GM21526 (cell line): ENCODE results near the gene CACNB3.
A peak's percentile ranks its signal among the peaks of the same experiment; 100 is the strongest.
"Not testable (repeated sequence)": the region's sequence is repeated elsewhere in the genome, so short reads cannot be mapped to it uniquely, and the experiment has no call there.

ENCODE experiments used
- ATAC-seq: cut with Tn5 transposase; IDR thresholded peaks from one replicate; pipeline ENCODE4 v1.9.1; 2021; ENCODE audit warnings: moderate library complexity; ENCODE audit not compliant: unreplicated experiment, low FRiP score

Gene CACNB3

DNA sequence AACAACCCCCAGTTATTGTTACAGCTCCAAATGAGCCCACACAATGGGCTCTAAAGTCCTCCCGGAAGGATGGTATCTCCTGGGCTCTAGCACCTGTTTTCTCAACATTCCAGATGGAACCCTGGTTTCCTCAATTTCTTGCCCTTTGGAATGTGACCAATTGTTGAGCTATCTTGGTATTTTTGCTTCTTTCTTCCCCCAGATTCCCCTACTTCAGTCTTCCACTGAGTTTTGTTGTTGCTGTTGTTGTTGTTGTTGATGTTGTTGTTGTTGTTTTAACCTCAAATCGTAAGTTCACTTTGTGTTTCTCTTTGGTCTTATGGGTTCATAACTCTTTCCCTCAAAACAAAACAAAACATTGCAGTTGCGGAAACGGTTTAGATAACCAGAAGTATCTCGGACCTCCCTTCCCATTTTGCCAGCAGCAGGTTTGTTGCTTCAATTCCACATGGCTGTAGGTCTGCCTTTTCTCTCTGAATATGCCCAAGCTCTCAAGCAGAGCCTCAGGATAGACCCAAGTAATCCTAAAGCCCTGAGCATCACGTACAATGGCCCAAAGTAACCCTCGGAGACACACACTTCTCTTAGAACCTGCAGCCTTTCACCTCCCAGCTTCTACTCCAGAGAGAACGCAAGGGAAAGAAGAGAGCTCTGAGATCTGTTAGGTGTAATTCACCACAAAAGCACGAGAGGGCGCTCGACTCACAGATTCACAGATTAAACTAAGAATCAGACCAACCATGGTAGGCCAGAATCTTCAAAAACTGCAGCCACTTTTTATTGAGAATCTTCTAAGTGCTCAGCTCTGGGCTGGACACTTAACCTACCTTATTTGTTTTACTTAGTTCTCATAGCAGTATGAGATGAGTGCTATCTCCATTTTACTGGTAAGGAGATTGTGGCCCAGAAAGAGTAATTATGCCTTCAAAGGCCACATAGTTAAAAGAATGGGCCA lies 34.7 kb downstream of the CACNB3 start:
- ATAC-seq = no peak

DNA sequence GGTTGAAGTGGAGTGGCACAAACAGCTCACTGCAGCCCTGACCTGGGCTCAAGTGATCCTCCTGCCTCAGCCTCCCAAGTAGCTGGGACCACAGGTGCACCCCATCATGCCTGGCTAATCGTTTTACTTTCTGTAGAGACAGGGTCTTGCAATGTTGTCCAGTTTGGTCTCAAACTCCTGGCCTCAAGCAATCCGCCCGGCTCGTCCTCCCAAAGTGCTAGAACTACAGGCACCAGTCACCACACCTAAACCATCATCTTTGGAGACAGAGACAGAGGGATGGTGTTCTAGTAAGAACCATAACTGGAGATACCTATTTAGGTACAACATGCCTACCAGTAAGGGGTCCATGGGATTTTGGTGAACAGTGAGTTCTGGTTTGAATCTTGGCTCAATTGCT lies 36.2 kb downstream of the CACNB3 start:
- ATAC-seq = no peak

DNA sequence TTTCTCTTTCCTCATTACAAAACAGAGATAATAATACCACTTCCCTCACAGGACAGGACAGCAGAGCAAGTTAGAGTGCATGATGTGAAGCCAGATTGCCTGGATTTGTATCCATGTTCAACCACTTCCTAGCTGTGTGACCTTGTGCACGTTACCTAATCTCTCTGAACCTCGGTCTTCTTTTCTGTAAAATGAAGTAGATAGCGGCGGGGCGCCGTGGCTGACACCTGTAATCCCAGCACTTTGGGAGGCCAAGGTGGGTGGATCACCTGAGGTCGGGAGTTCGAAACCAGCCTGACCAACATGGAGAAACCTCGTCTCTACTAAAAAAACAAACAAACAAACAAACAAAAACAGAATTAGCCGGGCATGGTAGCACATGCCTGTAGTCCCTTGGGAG lies 36.6 kb downstream of the CACNB3 start:
- ATAC-seq = not testable (repeated sequence)

GRCh38 chr12:48856379-48856778 lies 38.1 kb downstream of the CACNB3 start:
- no peak for ATAC-seq

- no peak for ATAC-seq
Observed at GRCh38 chr12:48857278-48857994, 39.1 kb downstream of the CACNB3 start.

DNA sequence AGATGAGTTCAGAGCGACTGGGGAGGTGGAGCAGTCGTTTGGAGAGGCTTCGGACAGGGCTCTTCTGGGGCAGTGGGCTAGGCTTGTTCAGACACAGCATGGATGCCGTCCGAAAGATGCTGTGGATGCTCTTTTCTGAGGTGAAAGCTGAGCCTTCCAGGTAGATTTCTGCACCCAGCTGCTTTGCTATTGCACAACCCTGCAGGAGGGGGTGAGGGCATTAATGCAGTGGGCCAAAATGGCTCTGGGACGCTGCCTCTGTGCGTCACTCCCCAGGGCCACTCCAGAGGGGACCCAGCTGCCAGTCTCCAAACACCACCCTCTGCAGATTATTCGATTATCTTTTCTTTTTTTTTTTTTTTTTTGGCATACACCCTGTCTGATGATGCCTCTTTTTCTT lies 39.7 kb downstream of the CACNB3 start:
- no peak for ATAC-seq

- no peak for ATAC-seq
Observed at GRCh38 chr12:48859607-48860006, 41.3 kb downstream of the CACNB3 start.

- not testable (repeated sequence) for ATAC-seq
Observed at GRCh38 chr12:48860236-48860635, 41.9 kb downstream of the CACNB3 start.

- ATAC-seq = no peak
Observed at GRCh38 chr12:48861111-48861510, 42.8 kb downstream of the CACNB3 start.

- ATAC-seq = no peak
Observed at GRCh38 chr12:48862760-48863159, 44.5 kb downstream of the CACNB3 start.

DNA sequence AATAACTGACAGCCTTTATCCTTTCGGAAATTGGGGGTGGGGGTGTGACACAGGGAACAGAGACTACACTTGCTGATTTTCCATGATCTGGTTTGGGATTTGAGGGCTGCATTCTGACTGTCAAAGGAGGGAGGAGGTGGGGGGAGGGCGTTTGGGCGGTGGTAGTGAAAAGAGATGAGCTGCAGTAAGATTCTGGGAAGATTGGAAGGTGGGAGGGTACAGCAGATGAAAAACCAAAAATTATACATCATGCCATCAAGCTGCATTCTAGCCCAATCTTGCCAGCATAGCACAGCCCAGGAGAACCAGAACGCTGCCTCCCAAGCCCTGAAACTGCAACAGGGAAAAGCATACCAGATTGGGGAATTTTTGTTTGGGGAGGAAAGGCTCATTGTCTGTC lies 45.0 kb downstream of the CACNB3 start:
- no peak for ATAC-seq

DNA sequence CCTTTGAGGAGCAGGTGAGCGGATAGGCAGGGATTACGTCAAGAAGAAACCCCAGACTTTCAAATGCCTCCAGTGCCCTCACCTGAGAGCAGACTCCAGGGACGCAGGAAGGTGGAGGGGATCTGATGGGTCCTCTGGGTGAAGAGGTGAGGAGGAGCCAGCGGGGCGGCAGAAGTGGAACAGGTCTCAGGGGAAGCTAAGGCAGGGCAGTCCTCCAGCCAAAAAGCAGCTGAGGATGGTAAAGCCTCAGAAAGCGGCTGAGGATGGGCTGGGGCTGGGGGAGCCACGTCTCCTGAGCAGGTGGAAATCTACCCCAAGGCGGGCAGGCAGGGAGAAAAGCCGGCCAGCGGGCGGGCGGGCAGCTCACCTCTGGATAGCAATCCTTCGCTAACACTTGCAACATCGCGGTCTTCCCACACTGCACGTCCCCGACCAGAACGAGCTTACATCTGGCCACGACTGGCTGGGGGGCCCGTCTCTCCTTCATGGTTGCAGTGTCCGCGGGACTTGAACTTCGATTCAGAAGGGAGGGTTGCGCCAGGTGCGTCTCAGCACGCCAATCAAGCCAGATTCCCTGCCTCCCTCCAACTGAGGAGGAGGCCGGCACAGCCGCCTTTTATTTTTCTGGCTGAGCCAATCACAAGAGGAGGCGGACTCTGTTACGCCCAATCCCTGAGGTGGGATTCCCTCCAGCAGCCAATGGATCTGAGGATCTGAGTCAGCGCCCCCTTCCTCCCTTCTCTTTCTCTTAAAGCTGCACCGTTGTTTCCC lies 47.2 kb downstream of the CACNB3 start, which contains the start of gene RND1:
Gene RND1 (minus strand): TSS at position 590 of the 771 bp plus-strand sequence. CDS start 103 bp downstream, at position 487.
- peak; percentile 90 for ATAC-seq

DNA sequence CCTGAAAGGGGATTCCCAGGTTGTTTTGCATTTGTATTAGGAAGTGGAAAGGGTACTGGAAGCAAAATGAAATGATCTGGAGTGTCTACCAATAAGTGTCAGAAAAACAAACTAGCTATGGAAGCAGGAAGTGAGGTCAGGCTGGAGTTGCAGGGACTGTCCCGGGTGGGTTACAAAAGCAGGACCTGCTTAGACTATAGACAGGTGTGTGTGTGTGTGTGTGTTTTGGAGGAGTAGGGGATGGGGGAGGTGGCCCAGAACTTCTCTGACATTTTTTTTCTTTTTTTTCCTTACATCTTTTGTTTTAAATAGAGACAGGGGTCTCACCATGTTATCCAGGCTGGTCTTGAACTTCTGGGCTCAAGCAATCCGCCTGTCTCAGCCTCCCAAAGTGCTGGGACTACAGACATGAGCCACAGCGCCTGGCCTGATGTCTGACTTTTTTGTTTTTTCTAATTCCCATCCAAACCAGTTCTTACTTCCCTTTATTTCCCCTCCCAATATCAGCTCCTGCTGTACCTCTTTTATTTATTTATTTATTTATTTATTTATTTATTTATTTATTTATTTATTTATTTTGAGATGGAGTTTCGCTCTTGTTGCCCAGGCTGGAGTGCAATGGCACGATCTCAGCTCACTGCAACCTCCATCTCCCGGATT lies 47.9 kb downstream of the CACNB3 start:
- peak; percentile 43 for ATAC-seq

- ATAC-seq = no peak
Observed at GRCh38 chr12:48868451-48868850, 50.2 kb downstream of the CACNB3 start.

DNA sequence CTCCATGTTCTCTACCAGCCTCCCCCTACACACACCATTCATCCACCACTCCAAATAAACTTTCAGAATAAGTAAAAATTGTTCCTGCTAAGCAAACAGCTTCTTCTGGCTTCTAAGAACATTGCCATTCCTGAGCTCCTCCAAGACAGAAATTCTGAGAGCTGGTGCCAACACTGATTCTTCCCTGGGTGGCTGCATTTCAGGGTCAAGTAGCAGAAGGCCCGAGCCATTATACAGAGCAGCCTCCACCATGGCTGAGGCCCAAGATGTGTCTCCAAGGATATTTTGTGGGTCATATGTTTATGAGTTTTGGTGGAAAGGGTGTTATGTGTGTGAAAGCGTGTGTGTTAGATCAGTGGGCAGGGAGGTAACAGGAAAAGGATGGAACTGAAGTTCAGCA lies 50.9 kb downstream of the CACNB3 start:
- ATAC-seq = no peak

- ATAC-seq = no peak
Observed at GRCh38 chr12:48873096-48873495, 54.8 kb downstream of the CACNB3 start.

DNA sequence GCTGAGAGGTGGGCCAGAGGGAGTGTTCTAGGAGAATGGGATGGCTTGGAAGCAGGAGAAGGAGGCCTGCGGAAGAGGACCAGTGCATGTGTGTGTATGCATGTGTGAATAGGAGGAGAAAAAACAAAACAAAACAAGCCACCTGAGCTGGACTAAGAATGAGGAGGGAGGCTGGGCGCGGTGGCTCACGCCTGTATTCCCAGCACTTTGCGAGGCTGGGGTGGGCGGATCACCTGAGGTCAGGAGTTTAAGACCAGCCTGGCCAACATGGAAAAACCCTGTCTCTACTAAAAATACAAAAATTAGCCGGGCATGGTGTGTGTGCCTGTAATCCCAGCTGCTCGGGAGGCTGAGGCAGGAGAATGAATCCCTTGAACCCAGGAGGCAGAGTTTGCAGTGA lies 55.2 kb downstream of the CACNB3 start:
- not testable (repeated sequence) for ATAC-seq

- ATAC-seq = no peak
Observed at GRCh38 chr12:48875944-48876515, 57.7 kb downstream of the CACNB3 start.
